Pulmonary artery endothelial cell (primary cell): Measurements from ENCODE around the gene RNASEH1. TPM values are rescaled to one million over a fixed set of nuclear protein-coding genes. Genes with fewer than 3 reads are reported as not detected.
"Not testable (repeated sequence)": the region's sequence is repeated elsewhere in the genome, so short reads cannot be mapped to it uniquely, and the experiment has no call there.

Experiments used
- DNase-seq: peaks from one replicate; pipeline ENCODE4 v3.0.0-alpha.2; 2011; ENCODE audit warnings: low read depth, low spot score
- total RNA-seq: library from RNA; depleted of rRNA; stranded (reverse); fragments of >200 nt; gene quantifications from 2 replicates; pipeline ENCODE4 v1.2.3, GENCODE V29; 2014

Gene RNASEH1
- total RNA-seq, 1 donor from 2014 or later = 41.6 TPM

DNA sequence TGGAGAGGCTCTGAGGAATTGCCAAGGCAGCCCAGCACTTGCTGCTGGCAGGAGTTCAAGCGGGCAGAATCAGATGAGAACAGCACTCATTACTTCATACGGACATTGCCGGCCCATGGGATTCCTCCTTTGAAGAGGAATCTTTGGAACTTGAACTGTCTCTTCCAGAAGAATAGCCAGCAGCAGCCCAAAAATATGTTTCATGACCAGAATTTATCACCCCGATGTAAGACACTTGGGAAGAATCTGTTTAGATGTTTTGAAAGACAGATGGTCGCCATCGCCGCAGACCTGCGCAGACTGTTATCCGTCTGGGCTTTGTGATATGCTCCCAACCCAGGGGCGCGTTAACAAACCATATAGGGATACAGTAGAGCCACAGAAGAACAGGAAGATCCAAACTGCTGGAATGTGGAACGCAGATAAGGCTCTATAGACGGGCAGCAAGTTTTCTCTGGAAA, 35.1 kb downstream of the RNASEH1 start:
- DNase-seq = no peak

DNA sequence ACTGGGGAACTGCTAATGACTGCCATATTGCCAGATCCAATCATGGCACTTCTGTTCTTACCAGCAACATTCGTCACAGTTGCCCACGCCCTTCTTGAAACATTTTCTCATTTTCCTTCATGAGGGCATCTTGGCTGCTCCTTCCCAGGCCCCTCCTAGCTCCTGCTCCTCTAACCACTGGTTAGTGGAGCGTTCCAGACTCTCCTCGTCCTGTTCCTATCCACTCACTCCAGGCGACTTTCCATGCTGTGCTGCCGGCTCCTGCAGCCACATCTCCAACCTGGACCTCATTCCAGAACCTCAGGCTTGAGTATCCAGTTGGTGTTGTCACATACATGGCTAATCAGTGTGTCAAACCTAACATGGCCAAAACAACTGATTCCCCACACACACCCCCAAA, 37.5 kb downstream of the RNASEH1 start:
- no peak for DNase-seq

DNA sequence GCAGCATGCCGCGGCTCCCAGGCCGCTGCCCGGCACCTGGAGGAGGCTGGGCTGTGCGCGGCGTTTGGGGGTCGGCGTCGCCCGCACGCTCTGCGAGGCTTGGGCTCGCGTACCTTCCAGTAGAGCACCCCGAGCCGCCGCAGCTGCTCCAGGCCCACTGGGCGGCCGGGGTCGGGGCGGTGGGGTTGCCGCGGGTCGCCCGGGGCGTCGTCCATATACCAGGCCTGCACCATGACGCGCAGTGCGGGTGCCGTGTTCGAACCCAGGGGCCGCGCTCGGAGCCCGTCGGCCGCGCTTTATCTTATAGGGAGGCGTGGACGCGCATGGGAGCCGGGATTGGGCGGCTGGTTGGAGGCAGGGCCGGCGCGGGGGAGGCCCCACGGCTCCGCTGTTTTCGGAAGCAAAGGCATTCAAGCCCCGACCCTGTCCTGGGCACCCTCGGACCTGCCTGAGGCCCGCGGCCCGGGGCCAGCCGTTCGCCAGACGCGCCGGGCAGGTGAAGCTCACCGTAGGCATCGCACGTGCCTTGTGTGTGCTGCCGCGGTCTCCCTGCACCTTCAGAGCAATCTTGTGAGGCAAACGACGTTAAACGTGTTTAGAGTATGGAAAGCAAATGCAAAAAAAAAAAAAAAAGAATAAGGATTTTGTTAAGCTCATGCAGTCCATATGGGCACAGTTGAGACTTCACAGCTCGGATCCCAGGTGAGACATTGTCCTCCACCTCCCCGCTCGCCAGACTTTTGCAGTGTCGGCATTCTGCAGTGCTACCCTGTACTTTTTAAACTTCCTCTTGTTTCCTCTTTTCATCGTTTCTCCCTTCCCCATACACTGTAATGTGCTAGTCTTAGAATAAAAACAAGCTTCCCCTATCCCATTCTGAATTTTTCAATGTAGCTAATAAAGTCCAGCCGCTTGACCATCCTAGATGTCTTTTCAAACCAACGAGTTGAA, 38.6 kb downstream of the RNASEH1 start, which contains the start of gene ADI1:
TSS of gene ADI1 (minus strand) at position 277 of the 951 bp plus-strand sequence. CDS start at position 233, 44 bp downstream.
- DNase-seq = no peak

DNA sequence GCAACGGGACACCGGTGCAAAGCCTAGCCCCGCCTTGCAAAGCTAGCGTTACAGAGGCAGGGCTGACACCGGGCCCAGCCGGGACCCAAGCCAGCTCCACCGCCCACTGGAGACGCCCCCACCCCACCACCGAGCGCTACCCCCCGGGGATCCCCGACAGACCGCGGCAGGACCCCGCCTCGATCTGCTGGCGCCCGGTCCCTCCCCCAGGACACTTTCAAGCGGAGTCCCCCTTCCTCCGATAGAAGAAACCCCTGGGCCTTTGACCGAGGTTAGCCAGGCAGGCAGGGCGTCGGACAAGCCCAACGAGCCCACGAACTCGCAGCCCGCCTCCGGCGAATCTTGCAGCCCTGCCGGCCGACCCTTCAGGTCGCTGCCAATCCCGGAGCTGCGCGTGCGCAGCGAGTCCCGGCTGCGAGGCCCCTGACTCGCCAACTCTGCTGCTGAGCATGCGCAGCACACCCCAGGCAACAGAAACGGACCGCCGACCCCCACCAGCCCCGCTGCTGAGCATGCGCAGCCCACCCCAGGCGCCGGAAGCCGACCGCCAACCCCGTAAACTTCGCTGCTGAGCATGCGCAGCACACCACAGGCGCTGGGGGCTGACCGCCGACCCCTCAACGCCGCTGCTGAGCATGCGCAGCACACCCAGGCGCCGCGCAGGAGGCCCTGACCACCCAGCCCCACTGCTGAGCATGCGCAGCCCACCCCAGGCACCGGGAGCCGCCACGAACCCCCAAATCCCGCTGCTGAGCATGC, 39.5 kb downstream of the RNASEH1 start:
- peak; percentile 81 for DNase-seq

DNA sequence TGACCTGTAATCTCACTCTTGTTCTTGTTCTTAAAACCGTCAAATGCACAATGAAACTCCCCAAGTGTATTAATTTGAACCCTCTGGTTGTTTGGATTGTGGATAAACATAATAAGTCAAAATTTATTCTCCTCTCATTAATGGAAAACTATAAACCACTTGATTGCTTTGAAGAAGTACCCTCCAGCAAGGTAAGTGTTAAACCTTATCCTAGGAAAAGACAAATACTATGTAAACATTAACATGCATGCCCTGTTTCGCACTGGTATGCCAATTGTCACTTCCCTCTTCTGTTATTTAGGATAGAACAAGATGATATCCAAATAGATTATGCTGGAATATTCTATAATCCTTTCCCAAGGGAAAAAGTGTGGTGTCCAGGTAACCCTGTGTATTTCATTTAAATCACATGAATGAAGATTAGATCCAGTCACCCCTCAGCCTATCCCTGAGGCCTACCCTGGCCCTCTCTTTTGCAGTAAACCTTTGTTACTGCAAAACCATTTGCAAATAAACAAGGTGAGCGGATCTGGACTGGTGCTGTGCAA, 40.1 kb downstream of the RNASEH1 start:
- DNase-seq = no peak

GRCh38 chr2:3516831-3517230, 41.3 kb downstream of the RNASEH1 start:
- DNase-seq = no peak

GRCh38 chr2:3515438-3515837, 42.7 kb downstream of the RNASEH1 start:
- not testable (repeated sequence) for DNase-seq

DNA sequence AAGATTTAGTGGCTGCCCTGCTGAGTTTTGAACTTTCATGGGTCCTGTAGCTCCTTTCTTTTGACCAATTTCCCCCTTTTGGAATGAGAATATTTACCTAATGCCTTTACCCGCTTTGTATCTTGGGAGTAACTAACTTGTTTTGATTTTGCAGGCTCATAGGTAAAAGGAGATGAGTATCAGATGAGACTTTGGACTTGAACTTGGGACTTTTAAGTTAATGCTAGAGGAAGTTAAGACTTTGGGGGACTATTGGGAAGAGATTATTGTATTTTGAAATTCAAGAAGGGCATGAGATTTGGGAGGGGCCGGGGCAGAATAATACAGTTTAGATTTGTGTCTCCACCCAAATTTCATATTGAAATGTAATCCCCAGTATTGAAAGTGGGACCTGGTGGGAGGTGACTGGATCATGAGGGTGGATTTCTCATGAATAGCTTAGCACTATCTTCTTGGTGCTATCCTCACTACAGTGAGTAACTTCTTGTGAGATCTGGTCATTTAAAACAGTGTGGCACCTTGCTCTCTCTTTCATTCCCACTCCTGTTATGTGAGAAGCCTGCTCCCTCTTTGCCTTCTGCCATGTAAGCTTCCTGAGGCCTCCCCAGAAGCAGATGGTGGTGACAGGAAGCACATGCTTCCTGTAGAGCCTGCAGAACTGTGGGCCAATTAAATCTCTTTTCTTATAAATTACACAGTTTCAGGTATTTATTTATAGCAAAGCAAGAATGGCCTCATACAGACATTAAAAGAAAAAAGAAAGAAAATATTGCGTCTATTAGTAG, 44.9 kb downstream of the RNASEH1 start:
- no peak for DNase-seq

- no peak for DNase-seq
These were observed 46.0 kb downstream of the RNASEH1 start for GRCh38 chr2:3512086-3512485.

- no peak for DNase-seq
These were observed 52.4 kb downstream of the RNASEH1 start for GRCh38 chr2:3505771-3506170.

DNA sequence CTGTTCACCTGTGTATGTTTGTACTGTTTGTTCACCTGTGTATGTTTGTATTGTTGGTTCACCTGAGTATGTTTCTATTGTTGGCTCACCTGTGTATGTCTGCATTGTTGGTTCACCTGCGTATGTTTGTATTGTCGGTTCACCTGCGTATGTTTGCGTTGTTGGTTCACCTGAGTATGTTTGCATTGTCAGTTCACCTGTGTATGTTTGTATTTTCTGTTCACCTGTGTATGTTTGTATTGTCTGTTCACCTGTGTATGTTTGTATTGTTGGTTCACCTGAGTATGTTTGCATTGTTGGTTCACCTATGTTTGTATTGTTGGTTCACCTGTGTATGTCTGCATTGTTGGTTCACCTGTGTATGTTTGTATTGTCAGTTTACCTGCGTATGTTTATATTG, 53.4 kb downstream of the RNASEH1 start:
- no peak for DNase-seq

- no peak for DNase-seq
These were observed 54.6 kb downstream of the RNASEH1 start for GRCh38 chr2:3503483-3503882.

- no peak for DNase-seq
These were observed 55.1 kb downstream of the RNASEH1 start for GRCh38 chr2:3503046-3503445.

- DNase-seq = no peak
These were observed 57.7 kb downstream of the RNASEH1 start for GRCh38 chr2:3500326-3500899.

GRCh38 chr2:3498783-3499394, 59.2 kb downstream of the RNASEH1 start:
- no peak for DNase-seq

- DNase-seq = not testable (repeated sequence)
These were observed 61.4 kb downstream of the RNASEH1 start for GRCh38 chr2:3496708-3497080.
